OCI-LY7 (cell line): ENCODE measurements around the gene SPACA4. TPM values are rescaled to one million over a fixed set of nuclear protein-coding genes. Genes with fewer than 3 reads are reported as not detected.
A peak's percentile ranks its signal among the peaks of the same experiment; 100 is the strongest.

Source experiments
- BruUV-seq: library from RNA; stranded (reverse); fragments of 400-500 nt; replicated peaks from 2 replicates; lab custom pipeline; 2021; lab: Mats Ljungman, UMichigan
- CTCF ChIA-PET: fragments of 300-600 bp; sonication (Branson Sonifier 250); formaldehyde crosslinking; loops from one replicate; lab custom pipeline; 2022; ENCODE audit warnings: antibody characterized with exemption; ENCODE audit not compliant: unreplicated experiment; lab: Charles Lee
- POLR2A ChIA-PET: fragments of 300-600 bp; sonication (Branson Sonifier 250); formaldehyde crosslinking; loops from one replicate; lab custom pipeline; 2022; ENCODE audit warnings: antibody characterized with exemption; lab: Charles Lee
- DNase-seq: peaks from one replicate; pipeline ENCODE4 v3.0.0-alpha.2; 2015; ENCODE audit warnings: low spot score
- H2AFZ ChIP-seq: fragments of 200-600 bp; sonication (generic), shearing (Covaris generic); 2 replicates; pipeline ENCODE4 v1.6.1; 2014; ENCODE audit warnings: mild to moderate bottlenecking, antibody characterized with exemption, low read length, moderate library complexity
- H3K27ac ChIP-seq: fragments of 200-600 bp; sonication (generic); 2 replicates; pipeline ENCODE4 v1.5.1; 2014; ENCODE audit warnings: mixed run types, low read depth, mild to moderate bottlenecking, moderate library complexity, low read length, inconsistent platforms; ENCODE audit not compliant: poor library complexity, severe bottlenecking
- H3K36me3 ChIP-seq: fragments of 200-600 bp; sonication (generic); 2 replicates; pipeline ENCODE4 v1.6.1; 2014; ENCODE audit warnings: mild to moderate bottlenecking, antibody characterized with exemption, low read length, moderate library complexity, mixed read lengths; ENCODE audit not compliant: insufficient read depth
- H3K4me1 ChIP-seq: fragments of 200-600 bp; sonication (generic); 2 replicates; pipeline ENCODE4 v1.5.1; 2014; ENCODE audit warnings: mild to moderate bottlenecking, low read length; ENCODE audit not compliant: insufficient read depth, poor library complexity, severe bottlenecking
- H3K4me2 ChIP-seq: fragments of 200-600 bp; sonication (generic); 2 replicates; pipeline ENCODE4 v1.6.1; 2014; ENCODE audit warnings: mild to moderate bottlenecking, low read length
- H3K4me3 ChIP-seq: fragments of 200-600 bp; sonication (generic); 2 replicates; pipeline ENCODE4 v1.5.1; 2014; ENCODE audit warnings: mild to moderate bottlenecking, low read depth, low read length; ENCODE audit not compliant: poor library complexity, severe bottlenecking
- H3K79me2 ChIP-seq: fragments of 200-600 bp; sonication (generic); 2 replicates; pipeline ENCODE4 v1.6.1; 2016; ENCODE audit warnings: low read depth, mild to moderate bottlenecking, low read length, moderate library complexity, mixed read lengths; ENCODE audit not compliant: insufficient read depth
- H3K9me2 ChIP-seq: fragments of 200-600 bp; sonication (generic); 2 replicates; pipeline ENCODE4 v1.6.1; 2016; ENCODE audit warnings: mild to moderate bottlenecking, low read length, mixed read lengths; ENCODE audit not compliant: insufficient read depth
- H3K9me3 ChIP-seq: fragments of 200-600 bp; sonication (generic); 2 replicates; pipeline ENCODE4 v1.6.1; 2014; ENCODE audit warnings: mild to moderate bottlenecking, mixed run types, low read length, mixed read lengths
- H4K20me1 ChIP-seq: fragments of 200-600 bp; sonication (generic); 2 replicates; pipeline ENCODE4 v1.6.1; 2014; ENCODE audit warnings: mild to moderate bottlenecking, antibody characterized with exemption, low read length, moderate library complexity, mixed read lengths; ENCODE audit not compliant: insufficient read depth
- EZH2phosphoT487 ChIP-seq: fragments of 200-600 bp; sonication (generic); IDR thresholded peaks from 2 replicates; pipeline ENCODE4 v1.6.1; 2018; ENCODE audit warnings: low read depth, borderline replicate concordance, mild to moderate bottlenecking, mixed run types, antibody characterized with exemption, low read length, moderate library complexity, mixed read lengths
- intact Hi-C: fragments of 100-400 bp; cut with micrococcal nuclease; formaldehyde crosslinking; loops from one replicate; pipeline ENCODE4 v1.10.0; 2022; ENCODE audit not compliant: unreplicated experiment
- total RNA-seq, 2 experiments: library from RNA; depleted of rRNA in 1 of 2; stranded (reverse); fragments of >200 nt in 1 of 2; shearing (Covaris generic) in 1 of 2; gene quantifications; 2 replicates each; pipeline ENCODE4 v1.2.3, GENCODE V29; 2014 to 2022
- TF ChIP-seq, protein P1 (sequence below): fragments of 200-600 bp; sonication (generic); conservative IDR thresholded peaks from 2 replicates; pipeline ENCODE4 v1.5.1; 2014; ENCODE audit warnings: mild to moderate bottlenecking, antibody characterized with exemption, low read length, moderate library complexity, mixed read lengths

Gene SPACA4
- total RNA-seq, 2 experiments from 2014 or later = not detected

GRCh38 chr19:48637948-48638830 lies 31.6 kb downstream of the SPACA4 start:
- Histone ChIP-seq H3K9me3 (no peaks in the 10 kb centered on the region), H3K4me3 (peak overlapping the region; percentile 68), H3K9me2 (no peaks in the 10 kb centered on the region), H3K4me2 (peak overlapping the region; percentile 83), H3K79me2 (no peaks in the 10 kb centered on the region; the same call in 1 of the 2 replicates), H2AFZ (peak overlapping the region; percentile 79), H4K20me1 (no peaks in the 10 kb centered on the region), H3K36me3 (no peaks in the 10 kb centered on the region), H3K4me1 (peaks cover 38% of the 10 kb centered on the region), H3K27ac (peak overlapping the region; percentile 94)
- ChIA-PET CTCF (no interaction called here), POLR2A (no interaction called here)
- BruUV-seq = no TSS peak
- intact Hi-C loops = loop anchor here (1.0 to 10.0 kb wide), 3 partner anchors 19 to 1039 kb away; partner anchors contain the start of genes PRMT1, RPL18, RPS11 and SPHK2
- DNase-seq = peak; percentile 97
- TF ChIP-seq EZH2phosphoT487 = no peak
- TF ChIP-seq, protein P1, sequence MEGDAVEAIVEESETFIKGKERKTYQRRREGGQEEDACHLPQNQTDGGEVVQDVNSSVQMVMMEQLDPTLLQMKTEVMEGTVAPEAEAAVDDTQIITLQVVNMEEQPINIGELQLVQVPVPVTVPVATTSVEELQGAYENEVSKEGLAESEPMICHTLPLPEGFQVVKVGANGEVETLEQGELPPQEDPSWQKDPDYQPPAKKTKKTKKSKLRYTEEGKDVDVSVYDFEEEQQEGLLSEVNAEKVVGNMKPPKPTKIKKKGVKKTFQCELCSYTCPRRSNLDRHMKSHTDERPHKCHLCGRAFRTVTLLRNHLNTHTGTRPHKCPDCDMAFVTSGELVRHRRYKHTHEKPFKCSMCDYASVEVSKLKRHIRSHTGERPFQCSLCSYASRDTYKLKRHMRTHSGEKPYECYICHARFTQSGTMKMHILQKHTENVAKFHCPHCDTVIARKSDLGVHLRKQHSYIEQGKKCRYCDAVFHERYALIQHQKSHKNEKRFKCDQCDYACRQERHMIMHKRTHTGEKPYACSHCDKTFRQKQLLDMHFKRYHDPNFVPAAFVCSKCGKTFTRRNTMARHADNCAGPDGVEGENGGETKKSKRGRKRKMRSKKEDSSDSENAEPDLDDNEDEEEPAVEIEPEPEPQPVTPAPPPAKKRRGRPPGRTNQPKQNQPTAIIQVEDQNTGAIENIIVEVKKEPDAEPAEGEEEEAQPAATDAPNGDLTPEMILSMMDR = peak; percentile 61

GRCh38 chr19:48638831-48639381 lies 32.4 kb downstream of the SPACA4 start:
- H3K79me2 ChIP-seq = no peaks in the 10 kb centered on the region; the same call in 1 of the 2 replicates
- H3K36me3 ChIP-seq = no peaks in the 10 kb centered on the region
- CTCF ChIA-PET = no interaction called here
- H4K20me1 ChIP-seq = no peaks in the 10 kb centered on the region
- intact Hi-C loops = loop anchor here (5.0 to 10.0 kb wide), 2 partner anchors 856 to 1038 kb away; partner anchors contain the start of genes PRMT1 and RPS11
- H3K4me2 ChIP-seq = peak overlapping the region; percentile 83
- BruUV-seq = no TSS peak
- H3K9me2 ChIP-seq = no peaks in the 10 kb centered on the region
- no peaks in the 10 kb centered on the region for H3K9me3 ChIP-seq
- TF ChIP-seq, protein P1 = no peak
- TF ChIP-seq EZH2phosphoT487 = no peak
- peak overlapping the region; percentile 94 for H3K27ac ChIP-seq
- peak overlapping the region; percentile 68 for H3K4me3 ChIP-seq
- H3K4me1 ChIP-seq = peaks cover 31% of the 10 kb centered on the region
- POLR2A ChIA-PET = no interaction called here
- H2AFZ ChIP-seq = peak overlapping the region; percentile 79
- peak; percentile 45 for DNase-seq
